ENCODE measurements around the gene NPEPPS. TPM values are rescaled to one million over a fixed set of nuclear protein-coding genes. Genes with fewer than 3 reads are reported as not detected.

Gene NPEPPS
- total RNA-seq: 10 to 100 TPM; 59.2 to 59.9 TPM

GRCh38 chr17:47530557-47531232, at the start of gene NPEPPS:
Gene NPEPPS, plus strand, starts transcription at chr17:47531108. Its CDS starts 193 bp downstream, at chr17:47531301.

GRCh38 chr17:47649153-47649971, 118.5 kb downstream of the NPEPPS start, which contains the start of gene KPNB1:
Gene KPNB1, plus strand, starts transcription at chr17:47649919. Its CDS starts 326 bp downstream, at chr17:47650245.

Small RNA genes within 50 kb of the gene (small RNA-seq; reads per million reads assigned to genes)
- gene RF00019: 0 reads per million in 2 donors

Other genes starting within 250 kb of the NPEPPS start
- 1 to 10 TPM in 1 of 2 donors, under 1 TPM in 1; 1.00 to 4.1 TPM for gene EFCAB13, start 207.2 kb upstream of the NPEPPS start, total RNA-seq
- gene KPNB1, start 118.8 kb downstream of the NPEPPS start, total RNA-seq: 100 to 1,000 TPM; 263 to 375 TPM
- 1 to 10 TPM; 5.3 to 7.6 TPM for gene TBKBP1, start 163.1 kb downstream of the NPEPPS start, total RNA-seq
- not detected for gene TBX21, start 202.1 kb downstream of the NPEPPS start, total RNA-seq

Measured in melanocyte of skin (primary cell).